Gastrocnemius medialis (tissue), 4 donors: Measurements from ENCODE around the gene ACP2. TPM values are rescaled to one million over a fixed set of nuclear protein-coding genes. Genes with fewer than 3 reads are reported as not detected.
"Not testable (repeated sequence)": the region's sequence is repeated elsewhere in the genome, so short reads cannot be mapped to it uniquely, and the experiment has no call there.

Experiments used
- ATAC-seq, 2 donors: fragments of 150-250 bp; one replicate each; pipeline ENCODE4 v1.9.1; 2016
- DNase-seq, 2 donors: peaks; one replicate each; pipeline ENCODE4 v3.0.0-alpha.2; 2019
- H3K27ac ChIP-seq, 4 donors: fragments of 200-600 bp; sonication (generic); 1 replicate in 1 of 4; 2 replicates in 3 of 4; pipeline ENCODE4 v1.5.1; 2016 to 2018; ENCODE audit warnings: mild to moderate bottlenecking in 2 of 4, moderate library complexity in 1 of 4
- H3K27me3 ChIP-seq, 3 donors: fragments of 200-600 bp; sonication (generic) in 2 of 3; 1 replicate in 1 of 3; 2 replicates in 2 of 3; pipeline versions ENCODE4 v1.5.1 to v1.6.0; 2016 to 2019; ENCODE audit warnings: mild to moderate bottlenecking in 1 of 3, moderate library complexity in 1 of 3
- H3K36me3 ChIP-seq, 2 donors: fragments of 200-600 bp; sonication (generic) in 1 of 2; one replicate each; pipeline ENCODE4 v1.5.1; 2017 to 2018
- H3K4me1 ChIP-seq, 2 donors: fragments of 200-600 bp; sonication (generic) in 1 of 2; one replicate each; pipeline ENCODE4 v1.5.1; 2016 to 2017; ENCODE audit warnings: mild to moderate bottlenecking in 2 of 2
- H3K4me3 ChIP-seq, 4 donors: fragments of 200-600 bp; sonication (generic) in 3 of 4; 1 replicate in 1 of 4; 2 replicates in 3 of 4; pipeline ENCODE4 v1.5.1; 2016 to 2019; ENCODE audit warnings: mild to moderate bottlenecking in 2 of 4
- H3K9me3 ChIP-seq, 3 donors: fragments of 200-600 bp; sonication (generic) in 2 of 3; 1 replicate in 1 of 3; 2 replicates in 2 of 3; pipeline ENCODE4 v1.5.1; 2016 to 2019
- CTCF ChIP-seq, 5 experiments: fragments of 450-650 bp in 3 of 5; fragments of 200-600 bp in 2 of 5; sonication (generic) in 2 of 5; IDR thresholded peaks in 4 of 5; conservative IDR thresholded peaks in 1 of 5; 1 replicate in 4 of 5; 2 replicates in 1 of 5; pipeline ENCODE4 v1.5.1; 2016 to 2019; ENCODE audit warnings: antibody characterized with exemption in 5 of 5, mild to moderate bottlenecking in 3 of 5, moderate library complexity in 3 of 5
- POLR2A ChIP-seq, 2 donors: fragments of 450-650 bp; IDR thresholded peaks; one replicate each; pipeline ENCODE4 v1.6.1; 2017; ENCODE audit warnings: antibody characterized with exemption in 2 of 2, mild to moderate bottlenecking in 2 of 2, moderate library complexity in 2 of 2
- in situ Hi-C, 4 donors: fragments of 200-750 bp; cut with MboI; loops; one replicate each; pipeline versions ENCODE4 v1.15.0 to v1.8.0; 2017; ENCODE audit warnings: low sequenced_read_pairs in 4 of 4
- intact Hi-C: fragments of 100-400 bp; cut with DNase I; formaldehyde crosslinking; loops from one replicate; pipeline ENCODE4 v1.15.1; 2023; ENCODE audit warnings: low total_unique reads
- total RNA-seq, 4 donors: library from RNA; depleted of rRNA; stranded (reverse); fragments of >200 nt; gene quantifications; one replicate each; pipeline versions ENCODE4 v1.1.0 to v1.2.3, GENCODE V29; 2016

The ACP2 gene
- total RNA-seq, 4 donors from 2014 or later, result 12.4 to 36.2 (median 27.9) TPM

- H3K4me1 ChIP-seq, result no peaks in the 10 kb centered on the region
- H3K27me3 ChIP-seq, result no peaks in the 10 kb centered on the region
- no peaks in the 10 kb centered on the region for H3K9me3 ChIP-seq
- DNase-seq (no peak), ATAC-seq (no peak)
- TF ChIP-seq CTCF (IDR thresholded peaks at IDR 0.05 in 4 of 5, conservative IDR thresholded peaks at IDR 0.05 in 1 of 5) (no peak), POLR2A (IDR thresholded peaks at IDR 0.05) (no peak)
- no peak overlapping the region for H3K4me3 ChIP-seq
- in situ Hi-C loops (no loop called here), intact Hi-C loops (no loop called here)
- H3K36me3 ChIP-seq, result no peaks in the 10 kb centered on the region
- H3K27ac ChIP-seq, result no peak overlapping the region
These were observed 44.0 kb downstream of the ACP2 start for GRCh38 chr11:47204637-47204989.

GRCh38 chr11:47202576-47202975 is 46.0 kb downstream of the ACP2 start:
- H3K27me3 ChIP-seq, result no peaks in the 10 kb centered on the region
- H3K9me3 ChIP-seq, result no peaks in the 10 kb centered on the region
- in situ Hi-C loops (no loop called here), intact Hi-C loops (no loop called here)
- H3K36me3 ChIP-seq, result no peaks in the 10 kb centered on the region
- H3K4me3 ChIP-seq, result no peak overlapping the region
- ATAC-seq (no peak), DNase-seq (no peak)
- no peaks in the 10 kb centered on the region for H3K4me1 ChIP-seq
- TF ChIP-seq POLR2A (IDR thresholded peaks at IDR 0.05) (no peak), CTCF (IDR thresholded peaks at IDR 0.05 in 4 of 5, conservative IDR thresholded peaks at IDR 0.05 in 1 of 5) (no peak)
- no peak overlapping the region for H3K27ac ChIP-seq

GRCh38 chr11:47201015-47201414 is 47.6 kb downstream of the ACP2 start:
- DNase-seq, result no peak

GRCh38 chr11:47198161-47198560 is 50.5 kb downstream of the ACP2 start:
- H3K9me3 ChIP-seq, H3K4me1 ChIP-seq, in situ Hi-C loops, ATAC-seq, DNase-seq, H3K4me3 ChIP-seq, H3K27me3 ChIP-seq, H3K36me3 ChIP-seq, H3K27ac ChIP-seq, intact Hi-C loops: not testable (repeated sequence)

More at GRCh38 chr11:47201015-47201414, 47.6 kb downstream of the ACP2 start:
- Histone ChIP-seq H3K27me3 (no peaks in the 10 kb centered on the region), H3K4me3 (no peak overlapping the region), H3K27ac (no peak overlapping the region), H3K4me1 (no peaks in the 10 kb centered on the region), H3K36me3 (no peaks in the 10 kb centered on the region), H3K9me3 (no peaks in the 10 kb centered on the region)
- TF ChIP-seq POLR2A (IDR thresholded peaks at IDR 0.05), result no peak
- no peak for TF ChIP-seq CTCF (IDR thresholded peaks at IDR 0.05 in 4 of 5, conservative IDR thresholded peaks at IDR 0.05 in 1 of 5)
- in situ Hi-C loops (no loop called here), intact Hi-C loops (no loop called here)
- no peak for ATAC-seq

- Histone ChIP-seq H3K27ac (no peak overlapping the region), H3K4me1 (peaks cover 18 to 21% of the 10 kb centered on the region in 2 donors), H3K4me3 (no peak overlapping the region), H3K36me3 (no peaks in the 10 kb centered on the region), H3K9me3 (no peaks in the 10 kb centered on the region), H3K27me3 (no peaks in the 10 kb centered on the region)
- DNase-seq (no peak), ATAC-seq (no peak)
- TF ChIP-seq POLR2A (IDR thresholded peaks at IDR 0.05) (no peak), CTCF (IDR thresholded peaks at IDR 0.05 in 4 of 5, conservative IDR thresholded peaks at IDR 0.05 in 1 of 5) (no peak)
- in situ Hi-C loops, result no loop called here
- intact Hi-C loops, result no loop called here
These were observed 56.5 kb downstream of the ACP2 start for GRCh38 chr11:47192111-47192510.

- H3K27ac ChIP-seq, in situ Hi-C loops, intact Hi-C loops: not testable (repeated sequence)
These were observed 57.5 kb downstream of the ACP2 start for GRCh38 chr11:47191137-47191536.

More at GRCh38 chr11:47191137-47191536, 57.5 kb downstream of the ACP2 start:
- not testable (repeated sequence) for DNase-seq, H3K27me3 ChIP-seq, H3K9me3 ChIP-seq, ATAC-seq, H3K36me3 ChIP-seq, H3K4me3 ChIP-seq
- H3K4me1 ChIP-seq, result peaks cover 21 to 22% of the 10 kb centered on the region in 2 donors
